HL-60 (cell line): ENCODE measurements around the gene MASP2.

Experiments
- CTCF ChIP-seq: IDR thresholded peaks from one replicate; pipeline ENCODE4 v1.5.1; 2011; ENCODE audit warnings: low read length, control low read depth, inconsistent platforms; ENCODE audit not compliant: insufficient read depth
- TF ChIP-seq, protein P1 (sequence below): IDR thresholded peaks from 2 replicates; pipeline ENCODE4 v1.6.1; 2012; ENCODE audit warnings: low read depth; ENCODE audit not compliant: insufficient replicate concordance

DNA sequence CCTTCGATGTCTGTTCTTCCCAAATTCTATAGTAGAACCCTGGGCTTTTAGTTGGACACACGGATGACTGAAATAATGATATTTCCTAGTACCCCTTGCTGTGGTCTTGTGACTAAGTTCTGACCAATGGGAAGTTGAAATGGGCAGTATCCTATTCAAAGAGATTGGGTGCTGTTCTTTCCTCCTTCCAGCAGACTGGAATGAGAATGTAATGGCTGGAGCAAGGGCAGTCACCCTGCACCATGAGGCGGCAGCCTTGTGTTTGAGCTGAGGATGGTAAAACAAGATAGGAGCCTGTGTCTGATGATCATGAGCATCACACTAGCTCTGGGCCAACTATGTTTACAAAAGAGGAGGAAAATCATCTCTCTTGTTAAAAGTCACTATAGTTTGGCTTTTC is 17.9 kb upstream of the MASP2 start:
- no peak for TF ChIP-seq CTCF
- TF ChIP-seq, protein P1, sequence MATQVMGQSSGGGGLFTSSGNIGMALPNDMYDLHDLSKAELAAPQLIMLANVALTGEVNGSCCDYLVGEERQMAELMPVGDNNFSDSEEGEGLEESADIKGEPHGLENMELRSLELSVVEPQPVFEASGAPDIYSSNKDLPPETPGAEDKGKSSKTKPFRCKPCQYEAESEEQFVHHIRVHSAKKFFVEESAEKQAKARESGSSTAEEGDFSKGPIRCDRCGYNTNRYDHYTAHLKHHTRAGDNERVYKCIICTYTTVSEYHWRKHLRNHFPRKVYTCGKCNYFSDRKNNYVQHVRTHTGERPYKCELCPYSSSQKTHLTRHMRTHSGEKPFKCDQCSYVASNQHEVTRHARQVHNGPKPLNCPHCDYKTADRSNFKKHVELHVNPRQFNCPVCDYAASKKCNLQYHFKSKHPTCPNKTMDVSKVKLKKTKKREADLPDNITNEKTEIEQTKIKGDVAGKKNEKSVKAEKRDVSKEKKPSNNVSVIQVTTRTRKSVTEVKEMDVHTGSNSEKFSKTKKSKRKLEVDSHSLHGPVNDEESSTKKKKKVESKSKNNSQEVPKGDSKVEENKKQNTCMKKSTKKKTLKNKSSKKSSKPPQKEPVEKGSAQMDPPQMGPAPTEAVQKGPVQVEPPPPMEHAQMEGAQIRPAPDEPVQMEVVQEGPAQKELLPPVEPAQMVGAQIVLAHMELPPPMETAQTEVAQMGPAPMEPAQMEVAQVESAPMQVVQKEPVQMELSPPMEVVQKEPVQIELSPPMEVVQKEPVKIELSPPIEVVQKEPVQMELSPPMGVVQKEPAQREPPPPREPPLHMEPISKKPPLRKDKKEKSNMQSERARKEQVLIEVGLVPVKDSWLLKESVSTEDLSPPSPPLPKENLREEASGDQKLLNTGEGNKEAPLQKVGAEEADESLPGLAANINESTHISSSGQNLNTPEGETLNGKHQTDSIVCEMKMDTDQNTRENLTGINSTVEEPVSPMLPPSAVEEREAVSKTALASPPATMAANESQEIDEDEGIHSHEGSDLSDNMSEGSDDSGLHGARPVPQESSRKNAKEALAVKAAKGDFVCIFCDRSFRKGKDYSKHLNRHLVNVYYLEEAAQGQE, result no peak
